GM19397 (cell line): ENCODE results near the gene MTTP.

Source experiments
- ATAC-seq: cut with Tn5 transposase; IDR thresholded peaks from one replicate; pipeline ENCODE4 v1.9.1; 2021; ENCODE audit warnings: mild to moderate bottlenecking, moderate library complexity; ENCODE audit not compliant: unreplicated experiment

The MTTP gene

DNA sequence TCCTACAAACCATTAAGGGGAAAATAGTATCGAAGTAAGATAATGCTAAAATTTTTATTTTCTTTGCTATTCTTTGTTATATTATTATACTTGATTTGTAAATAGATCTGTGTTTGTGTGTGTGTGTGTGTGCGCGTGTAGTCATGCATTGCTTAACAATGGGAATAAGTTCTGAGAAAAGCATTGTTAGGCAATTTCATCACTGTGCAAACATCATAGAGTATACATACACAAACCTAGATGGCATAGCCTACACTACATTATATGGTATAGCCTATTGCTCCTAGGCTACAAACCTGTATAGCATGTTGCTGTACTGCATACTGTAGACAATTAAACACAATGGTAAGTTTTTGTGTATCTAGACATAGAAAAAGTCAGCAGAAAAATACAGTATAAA lies 17.1 kb downstream of the MTTP start:
- ATAC-seq, result no peak

DNA sequence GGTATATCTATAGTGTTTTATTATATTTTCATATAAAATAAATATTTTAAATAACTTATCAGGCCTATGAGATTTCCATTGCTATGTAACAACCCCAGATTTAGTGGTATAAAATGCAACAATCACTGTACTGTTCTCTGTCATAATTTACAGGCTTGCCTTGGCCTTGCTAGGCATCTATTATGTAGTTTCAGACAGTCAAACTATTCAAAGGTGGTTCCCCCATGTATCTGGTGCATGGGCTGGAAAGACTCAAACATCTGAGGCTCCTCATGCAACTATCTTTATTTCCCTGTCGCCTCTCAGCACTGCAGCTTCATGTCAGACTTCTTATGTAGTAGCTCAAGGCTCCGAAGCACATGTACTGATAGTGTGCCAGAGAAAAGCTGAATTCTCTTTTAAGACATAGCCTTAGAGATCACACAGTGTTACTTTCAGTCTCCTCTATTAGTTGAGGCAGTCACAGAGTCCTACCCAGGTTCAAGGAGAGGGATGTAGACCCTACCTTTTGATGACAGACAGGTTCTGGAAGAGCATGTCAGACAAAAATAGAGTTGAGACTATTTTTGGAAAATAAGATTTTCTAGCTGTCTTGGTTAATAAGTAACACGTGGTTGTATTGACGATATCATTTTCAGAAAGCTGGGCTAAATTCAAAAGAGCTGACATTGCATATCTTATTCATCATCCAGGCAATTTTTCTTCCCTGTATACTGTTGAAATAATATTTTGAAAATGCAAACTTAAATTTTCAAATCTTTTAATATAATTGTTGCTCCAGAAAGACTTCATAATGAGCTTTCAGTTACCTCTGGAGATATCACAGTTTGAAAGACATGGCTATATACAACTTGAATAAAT lies 19.4 kb downstream of the MTTP start:
- no peak for ATAC-seq

DNA sequence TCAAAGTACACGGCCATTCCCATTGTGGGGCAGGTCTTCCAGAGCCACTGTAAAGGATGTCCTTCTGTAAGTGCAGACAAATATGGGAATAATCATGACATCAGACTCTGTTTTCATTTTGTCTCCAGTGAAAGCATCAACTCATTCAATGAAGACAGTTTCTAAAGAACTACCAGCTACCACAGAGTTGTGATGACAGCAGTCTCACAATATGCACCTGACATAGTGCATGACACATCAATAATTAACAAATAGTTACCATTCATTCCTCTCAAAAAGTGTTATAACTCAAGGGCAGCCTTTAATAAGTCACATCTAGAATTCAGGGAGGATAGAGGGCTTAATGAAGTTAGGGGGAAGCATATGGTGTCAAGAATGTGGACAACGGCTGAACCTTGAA lies 20.2 kb downstream of the MTTP start:
- no peak for ATAC-seq

DNA sequence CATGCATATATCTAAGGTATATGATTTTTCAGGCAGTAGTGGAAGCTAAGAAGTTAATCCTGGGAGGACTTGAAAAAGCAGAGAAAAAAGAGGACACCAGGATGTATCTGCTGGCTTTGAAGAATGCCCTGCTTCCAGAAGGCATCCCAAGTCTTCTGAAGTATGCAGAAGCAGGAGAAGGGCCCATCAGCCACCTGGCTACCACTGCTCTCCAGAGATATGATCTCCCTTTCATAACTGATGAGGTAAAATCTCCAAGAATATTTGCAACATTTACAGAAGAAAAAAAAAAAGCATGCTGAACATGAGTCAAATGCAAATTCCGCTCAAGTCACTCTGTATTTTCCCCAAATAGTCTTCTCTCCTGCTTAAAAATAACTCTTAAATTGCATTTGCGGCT lies 32.1 kb downstream of the MTTP start:
- no peak for ATAC-seq

- no peak for ATAC-seq
Measured at GRCh38 chr4:99608417-99608816, 33.8 kb downstream of the MTTP start.

DNA sequence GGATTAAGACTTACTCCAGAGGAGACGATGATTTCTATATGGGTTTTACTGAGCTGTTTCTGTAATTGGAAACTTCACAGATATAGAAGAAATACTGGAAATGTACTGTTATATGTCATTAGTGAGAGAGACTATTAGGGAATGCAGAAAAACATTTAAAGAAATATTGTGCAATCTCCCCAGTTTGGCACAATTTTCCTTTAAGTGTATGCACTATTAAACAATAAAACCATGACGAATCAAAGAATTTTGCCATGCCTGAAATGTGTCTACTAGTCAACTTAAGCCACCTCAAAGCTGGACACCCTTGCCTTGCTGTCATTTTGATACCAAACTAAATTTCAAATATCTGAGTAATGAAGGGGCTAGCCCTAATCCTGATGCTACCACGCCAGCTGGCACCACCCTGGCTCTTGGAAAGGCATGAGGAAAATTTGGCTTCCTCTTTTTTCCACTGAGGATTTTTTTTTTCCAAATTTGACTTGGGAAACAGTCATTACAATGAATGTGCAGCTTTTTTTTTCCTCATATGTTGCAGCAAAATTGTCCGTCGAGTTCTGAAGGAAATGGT lies 36.1 kb downstream of the MTTP start:
- no peak for ATAC-seq

DNA sequence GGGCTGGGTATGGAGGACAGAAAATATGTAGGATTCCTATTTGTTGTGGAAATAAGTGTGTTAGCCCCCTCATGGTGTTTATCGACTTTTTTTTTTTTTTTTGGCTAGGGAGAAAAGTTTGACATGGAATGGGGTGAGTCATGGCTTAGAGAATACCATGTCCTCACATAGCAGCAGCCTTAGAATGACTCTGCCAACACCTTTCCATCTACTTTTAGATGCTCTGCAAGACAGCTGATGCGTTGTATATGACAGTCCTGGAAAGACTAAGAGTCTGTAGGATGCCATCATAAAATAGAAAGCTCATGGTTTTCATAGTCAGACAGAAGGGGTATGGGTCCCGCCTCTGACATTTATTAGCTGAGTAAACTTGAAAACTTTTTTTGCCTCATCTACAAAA lies 37.7 kb downstream of the MTTP start:
- no peak for ATAC-seq

- ATAC-seq, result no peak
Measured at GRCh38 chr4:99612704-99613103, 38.1 kb downstream of the MTTP start.

- ATAC-seq, result no peak
Measured at GRCh38 chr4:99614491-99614890, 39.9 kb downstream of the MTTP start.

DNA sequence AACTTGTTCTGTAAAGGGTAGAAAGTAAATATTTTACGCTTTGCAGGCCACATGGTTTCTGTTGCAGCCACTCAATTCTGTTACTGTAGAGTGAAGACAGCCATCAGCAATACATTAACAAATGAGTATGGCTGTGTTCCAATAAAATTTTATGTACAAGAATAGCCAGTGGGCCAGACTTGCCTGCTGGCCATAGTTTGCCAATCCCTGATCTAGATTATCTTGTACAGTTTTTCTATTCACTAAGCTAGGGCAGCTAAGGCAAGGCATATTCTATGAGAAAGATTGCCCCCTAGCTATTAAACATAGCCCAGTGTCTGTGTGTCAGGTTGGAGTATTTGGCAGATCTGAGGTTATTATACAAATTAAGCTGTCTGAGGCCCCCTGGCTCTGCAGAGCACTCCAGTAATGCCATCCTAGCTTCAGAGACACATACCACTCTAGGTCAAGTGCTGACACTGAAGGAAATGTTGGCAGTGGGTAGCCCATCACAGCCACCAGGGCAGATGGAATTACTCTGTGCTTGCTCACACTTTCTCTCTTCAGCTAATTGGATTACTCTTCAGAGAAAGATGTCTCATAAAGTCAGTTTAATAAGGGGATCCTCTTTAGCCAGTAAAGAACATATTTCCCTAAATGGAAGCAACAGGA lies 40.7 kb downstream of the MTTP start:
- ATAC-seq, result no peak

DNA sequence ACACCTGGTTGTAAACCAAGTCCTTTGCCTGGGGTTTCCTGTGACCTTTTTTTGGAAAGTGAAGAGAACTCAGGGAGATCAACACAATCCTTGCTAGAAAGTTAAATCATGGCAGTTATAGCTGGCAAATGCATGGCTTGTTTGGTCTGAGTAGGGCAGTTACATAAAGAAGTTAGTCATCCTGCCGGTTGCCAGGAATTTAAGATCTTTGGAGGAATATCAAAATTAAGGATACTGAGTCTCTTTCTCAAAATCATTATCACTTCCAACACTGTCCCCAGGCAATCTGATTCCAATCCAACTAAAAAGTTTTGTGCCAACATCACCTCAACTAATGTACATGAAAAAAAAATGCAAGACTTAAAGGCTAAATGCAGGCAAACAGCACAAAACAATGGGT lies 42.8 kb downstream of the MTTP start:
- no peak for ATAC-seq

DNA sequence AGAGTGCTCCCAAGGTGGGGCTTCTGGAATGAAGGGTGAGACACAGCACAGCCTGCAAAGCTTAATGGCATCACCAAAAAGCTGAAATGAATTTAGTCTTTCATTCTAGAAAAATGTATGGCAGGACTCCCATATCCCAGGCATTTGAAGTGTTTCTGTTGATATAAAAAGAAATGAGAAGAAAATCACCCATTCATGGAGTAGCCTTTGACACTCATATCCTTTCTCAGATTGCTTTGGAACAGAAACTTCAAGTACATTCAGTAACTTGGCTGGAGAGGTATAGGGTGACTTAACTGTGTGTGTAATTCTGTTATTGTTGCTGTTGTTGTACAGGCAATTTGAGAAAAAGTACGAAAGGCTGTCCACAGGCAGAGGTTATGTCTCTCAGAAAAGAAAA lies 47.7 kb downstream of the MTTP start:
- ATAC-seq, result no peak

DNA sequence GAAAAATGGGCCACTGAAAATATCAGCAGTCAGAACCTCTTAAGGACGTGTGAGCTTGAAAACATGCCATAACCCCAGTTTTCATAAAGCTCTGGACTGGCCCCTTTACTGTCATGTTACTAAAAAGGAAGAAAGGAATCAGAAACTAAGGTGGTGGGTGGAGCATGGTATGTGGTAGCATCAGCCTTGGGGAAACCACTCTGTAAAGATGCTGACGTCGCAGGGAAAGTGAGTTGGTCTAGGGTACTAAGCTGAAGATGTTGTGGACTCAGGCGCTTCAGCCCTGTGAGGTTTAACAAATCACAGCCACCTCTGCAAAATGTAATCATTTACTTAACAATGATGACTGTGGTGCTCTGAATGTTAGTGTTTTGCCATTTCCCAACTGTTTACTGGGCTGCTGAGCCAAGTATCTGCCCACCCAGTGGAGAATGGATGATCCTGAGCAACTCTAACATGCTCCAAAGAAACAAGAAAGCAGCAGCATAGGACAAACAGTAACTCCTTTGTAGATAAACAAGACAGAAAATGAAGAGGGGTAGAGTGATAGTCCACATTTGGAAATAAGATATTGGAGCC lies 49.6 kb downstream of the MTTP start:
- no peak for ATAC-seq

GRCh38 chr4:99625369-99625768 lies 50.7 kb downstream of the MTTP start:
- no peak for ATAC-seq

GRCh38 chr4:99628040-99628439 lies 53.4 kb downstream of the MTTP start:
- ATAC-seq, result no peak

DNA sequence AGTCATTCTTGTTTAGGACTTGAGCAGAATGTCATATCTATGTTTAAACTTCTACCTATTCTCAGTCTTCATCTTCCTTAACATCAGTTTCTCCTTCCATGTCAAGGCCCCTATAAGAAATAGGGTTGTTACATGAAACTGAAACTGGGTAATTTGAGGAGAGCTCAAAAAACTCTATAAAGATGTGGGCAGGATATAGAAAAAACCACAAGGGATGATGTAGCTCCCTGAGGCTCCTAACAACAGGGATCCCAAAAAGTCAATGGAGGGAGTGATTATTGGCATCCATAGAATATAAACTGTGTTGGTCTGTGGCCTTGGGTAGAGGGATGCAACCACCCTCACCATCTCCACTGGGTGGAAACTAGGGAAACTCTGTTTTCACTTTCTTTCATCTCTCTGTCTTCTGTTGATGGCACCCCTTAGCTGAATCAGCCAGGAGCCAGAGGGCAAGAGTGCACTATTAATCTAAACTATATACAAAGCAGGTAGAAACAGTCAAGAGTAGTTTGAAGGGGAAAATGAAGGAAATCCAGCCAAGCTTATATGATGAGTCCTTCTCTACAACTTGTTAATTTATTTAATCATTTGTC lies 55.4 kb downstream of the MTTP start:
- ATAC-seq, result no peak

GRCh38 chr4:99630857-99631360 lies 56.3 kb downstream of the MTTP start:
- no peak for ATAC-seq

DNA sequence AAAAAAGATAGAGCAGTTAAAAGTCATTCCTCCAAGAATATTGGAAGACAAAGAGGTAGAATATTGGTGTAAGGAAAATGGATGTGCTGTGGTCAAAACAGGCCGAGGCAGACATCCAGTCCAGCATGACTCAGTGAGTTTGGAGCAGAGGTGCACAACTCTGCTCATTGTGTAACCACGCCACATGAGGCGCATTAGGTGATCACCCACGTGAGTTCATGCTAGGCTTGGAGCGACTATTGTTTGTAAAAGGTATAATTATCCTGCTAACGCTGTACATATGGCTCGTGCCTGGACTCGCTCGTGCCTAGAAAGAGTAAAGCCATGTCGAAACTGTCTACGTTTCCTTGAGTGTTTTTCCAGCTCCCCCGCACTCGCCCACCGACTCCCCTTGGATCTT lies 59.1 kb downstream of the MTTP start:
- no peak for ATAC-seq

DNA sequence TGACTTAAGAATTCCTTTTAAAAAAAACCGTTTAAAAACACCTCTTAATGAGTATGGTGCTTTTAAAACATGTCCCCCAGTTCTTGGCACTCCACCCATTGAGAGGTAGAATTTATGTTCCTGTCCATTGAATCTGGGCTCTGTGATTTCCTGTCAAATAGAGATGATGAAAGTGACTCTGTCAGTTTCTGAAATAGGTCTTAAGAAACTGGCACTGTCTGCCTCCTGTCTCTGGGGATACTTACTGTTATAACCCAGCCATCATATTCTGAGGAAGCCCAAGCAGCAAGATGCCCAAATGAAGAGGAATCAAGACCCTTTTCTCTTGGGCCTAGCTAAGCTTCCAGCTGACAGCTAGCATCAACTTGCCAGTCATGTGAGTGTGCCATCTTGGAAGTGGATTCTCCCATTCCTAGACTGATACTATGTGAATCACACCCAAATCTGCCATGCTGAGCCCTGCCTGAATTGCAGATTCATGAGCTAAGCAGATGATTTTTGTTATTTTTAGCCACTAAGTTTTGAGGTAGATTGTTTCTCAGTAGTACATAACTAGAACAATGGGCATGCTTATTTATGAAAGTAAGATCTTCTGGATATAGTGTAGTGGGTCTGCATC lies 60.2 kb downstream of the MTTP start:
- no peak for ATAC-seq

DNA sequence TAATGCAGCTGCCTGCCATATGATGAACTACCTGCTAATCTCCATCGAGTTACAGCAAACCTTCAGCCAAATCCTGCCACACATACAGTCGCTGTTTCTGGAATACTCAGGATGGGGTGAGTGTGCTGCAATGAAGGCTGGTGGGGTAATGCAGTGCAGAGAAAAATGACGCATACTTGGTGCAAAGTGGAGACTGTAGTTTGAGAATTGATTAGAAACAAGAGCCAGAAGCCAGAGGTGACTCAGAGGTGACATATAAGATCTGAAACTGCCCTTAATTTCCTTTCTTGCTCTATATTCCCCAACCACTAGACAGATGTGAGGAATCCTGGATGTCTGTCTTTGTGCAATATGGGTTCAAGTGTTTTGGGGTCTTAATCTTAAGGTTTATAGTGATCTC lies 61.0 kb downstream of the MTTP start:
- no peak for ATAC-seq

GRCh38 chr4:99636422-99636821 lies 61.8 kb downstream of the MTTP start:
- no peak for ATAC-seq
